AG09309 (cell line): ENCODE data around the gene CST7.

Experiments used
- DNase-seq: peaks from one replicate; pipeline ENCODE4 v3.0.0-alpha.2; 2010; ENCODE audit warnings: low read depth
- H3K4me3 ChIP-seq: 2 replicates; pipeline ENCODE4 v1.5.1; 2011; ENCODE audit warnings: mild to moderate bottlenecking, low read depth, low read length, moderate library complexity; ENCODE audit not compliant: control insufficient read depth
- CTCF ChIP-seq: IDR thresholded peaks from 2 replicates; pipeline ENCODE4 v1.5.1; 2011; ENCODE audit warnings: mild to moderate bottlenecking, low read depth, low read length, inconsistent platforms; ENCODE audit not compliant: insufficient read depth, control insufficient read depth; ENCODE audit errors: missing control alignments

The CST7 gene

GRCh38 chr20:24980291-24981053 lies 31.4 kb downstream of the CST7 start:
- no peak for DNase-seq
- no peak for TF ChIP-seq CTCF
- no peak overlapping the region for H3K4me3 ChIP-seq

GRCh38 chr20:24981282-24981681 lies 32.2 kb downstream of the CST7 start:
- no peak overlapping the region for H3K4me3 ChIP-seq
- TF ChIP-seq CTCF = no peak
- no peak for DNase-seq

GRCh38 chr20:24981790-24982189 lies 32.7 kb downstream of the CST7 start:
- no peak for DNase-seq

GRCh38 chr20:24983896-24984295 lies 34.8 kb downstream of the CST7 start:
- TF ChIP-seq CTCF = no peak

More at GRCh38 chr20:24981790-24982189, 32.7 kb downstream of the CST7 start:
- no peak for TF ChIP-seq CTCF
- H3K4me3 ChIP-seq = no peak overlapping the region

GRCh38 chr20:24984961-24985640 lies 36.0 kb downstream of the CST7 start:
- TF ChIP-seq CTCF = no peak
- no peak for DNase-seq
- no peak overlapping the region for H3K4me3 ChIP-seq

More at GRCh38 chr20:24983896-24984295, 34.8 kb downstream of the CST7 start:
- no peak overlapping the region for H3K4me3 ChIP-seq
- DNase-seq = no peak

- no peak overlapping the region for H3K4me3 ChIP-seq
- no peak for TF ChIP-seq CTCF
- DNase-seq = no peak
These were observed 36.7 kb downstream of the CST7 start for GRCh38 chr20:24985802-24986201.
